ENCODE measurements around the gene AGPS.

DNA sequence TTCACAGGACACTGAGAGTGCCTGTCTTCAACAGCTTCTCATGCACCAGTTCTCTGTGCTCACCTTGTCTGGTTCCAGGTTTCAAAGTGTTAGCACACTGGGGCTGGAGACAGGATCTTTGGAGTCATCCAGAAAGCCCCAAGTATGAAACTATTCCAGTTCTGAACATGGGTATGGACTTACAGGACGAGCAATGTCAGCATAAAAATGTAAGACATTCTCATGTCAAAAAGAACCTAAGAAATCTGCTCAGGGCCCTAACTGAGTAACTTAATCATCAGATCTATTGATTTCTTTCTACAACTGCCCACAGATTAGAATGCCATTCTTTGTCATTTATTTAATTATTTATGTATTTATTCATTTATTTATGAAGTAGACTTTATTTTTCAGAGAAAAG lies 184.5 kb downstream of the AGPS start:
- TF ChIP-seq, protein P1, sequence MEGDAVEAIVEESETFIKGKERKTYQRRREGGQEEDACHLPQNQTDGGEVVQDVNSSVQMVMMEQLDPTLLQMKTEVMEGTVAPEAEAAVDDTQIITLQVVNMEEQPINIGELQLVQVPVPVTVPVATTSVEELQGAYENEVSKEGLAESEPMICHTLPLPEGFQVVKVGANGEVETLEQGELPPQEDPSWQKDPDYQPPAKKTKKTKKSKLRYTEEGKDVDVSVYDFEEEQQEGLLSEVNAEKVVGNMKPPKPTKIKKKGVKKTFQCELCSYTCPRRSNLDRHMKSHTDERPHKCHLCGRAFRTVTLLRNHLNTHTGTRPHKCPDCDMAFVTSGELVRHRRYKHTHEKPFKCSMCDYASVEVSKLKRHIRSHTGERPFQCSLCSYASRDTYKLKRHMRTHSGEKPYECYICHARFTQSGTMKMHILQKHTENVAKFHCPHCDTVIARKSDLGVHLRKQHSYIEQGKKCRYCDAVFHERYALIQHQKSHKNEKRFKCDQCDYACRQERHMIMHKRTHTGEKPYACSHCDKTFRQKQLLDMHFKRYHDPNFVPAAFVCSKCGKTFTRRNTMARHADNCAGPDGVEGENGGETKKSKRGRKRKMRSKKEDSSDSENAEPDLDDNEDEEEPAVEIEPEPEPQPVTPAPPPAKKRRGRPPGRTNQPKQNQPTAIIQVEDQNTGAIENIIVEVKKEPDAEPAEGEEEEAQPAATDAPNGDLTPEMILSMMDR (conservative IDR thresholded peaks at IDR 0.05) = no peak
- no peak for TF ChIP-seq EZH2 (IDR thresholded peaks at IDR 0.05; ENCODE audit: low read depth)

All from PC-9 (cell line).